ENCODE measurements around the gene FNTB. TPM values are rescaled to one million over a fixed set of nuclear protein-coding genes. Genes with fewer than 3 reads are reported as not detected.

FNTB gene
- total and polyA plus RNA-seq, 9 of the 15 experiments (the other 6 are each of a cell fraction or from before 2014, with no cell fraction given) = 6.9 to 23.2 (median 12.2) TPM

GRCh38 chr14:64986648-64987437 lies at the start of gene FNTB (continued):
- TF ChIP-seq TRIM25 (IDR thresholded peaks at IDR 0.05; ENCODE audit: borderline replicate concordance) (no peak; the same call in 1 of the 2 replicates), REST (IDR thresholded peaks at IDR 0.05; ENCODE audit: borderline replicate concordance) (peak; percentile 72), REST (CRISPR knock-in tag; IDR thresholded peaks at IDR 0.05; ENCODE audit: low read depth) (no peak), NR2C2 (CRISPR knock-in tag; IDR thresholded peaks at IDR 0.05) (0 out of 2 replicates have a peak, but pooled peaks have one; percentile 30), NR2C2 (tag; IDR thresholded peaks at IDR 0.05) (peak; percentile 53; the same call in 1 of the 2 replicates), PHF8 (IDR thresholded peaks at IDR 0.05; ENCODE audit: borderline replicate concordance, low read length) (peak; percentile 77; the same call in 1 of the 2 replicates), MAX (CRISPR knock-in tag; IDR thresholded peaks at IDR 0.05) (peak; percentile 77), HDAC1 (IDR thresholded peaks at IDR 0.05) (peak in 1 of 2 experiments; percentile 96; a peak in 2 of 4 replicates), RBFOX2 (IDR thresholded peaks at IDR 0.05; ENCODE audit: low read depth, low read length) (peak; percentile 80), ZNF282 (CRISPR knock-in tag; IDR thresholded peaks at IDR 0.05) (no peak), ZNF830 (CRISPR knock-in tag; IDR thresholded peaks at IDR 0.05) (no peak), SIN3A (IDR thresholded peaks at IDR 0.05; ENCODE audit: borderline replicate concordance in 2 of 2, control insufficient read depth in 1 of 2, low read depth in 2 of 2, low read length in 2 of 2) (peak; percentile 72 to 73; a peak in 2 of 4 replicates), RAD51 (IDR thresholded peaks at IDR 0.05; ENCODE audit: borderline replicate concordance, low read depth) (no peak), E2F4 (CRISPR knock-in tag; IDR thresholded peaks at IDR 0.05; ENCODE audit: low read depth) (peak; percentile 80; the same call in 1 of the 2 replicates), CTBP1 (IDR thresholded peaks at IDR 0.05; ENCODE audit: borderline replicate concordance) (peak; percentile 71; the same call in 1 of the 2 replicates), RB1 (IDR thresholded peaks at IDR 0.05; ENCODE audit: low read depth) (peak; percentile 83)

Data from K562 (cell line).